GM12872 (cell line): ENCODE measurements around the gene COG3.

Experiments used
- CTCF ChIP-seq: IDR thresholded peaks from 3 replicates; pipeline ENCODE4 v1.5.1; 2011; ENCODE audit warnings: low read depth, mild to moderate bottlenecking, low read length, moderate library complexity; ENCODE audit not compliant: insufficient read depth

Gene COG3

DNA sequence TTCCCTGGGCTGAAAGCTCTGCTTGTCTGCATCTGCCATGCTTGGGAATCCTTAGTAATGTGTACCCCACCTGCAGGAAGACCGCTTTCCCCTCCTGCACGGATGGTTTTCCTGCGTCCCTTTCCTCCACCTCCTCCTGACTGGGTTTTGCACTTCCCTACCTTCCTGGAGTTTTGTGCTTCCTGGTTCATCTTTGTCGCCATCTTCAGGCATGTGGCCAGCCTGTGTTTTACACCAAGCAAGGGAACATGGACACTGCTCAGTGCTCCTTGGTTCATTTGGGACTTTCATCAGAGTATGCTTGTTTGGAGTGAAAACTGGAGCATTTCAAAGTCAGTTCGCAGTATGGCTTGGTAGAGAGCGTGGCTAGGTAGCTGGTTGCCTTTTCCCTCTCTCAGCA, 120.1 kb downstream of the COG3 start:
- no peak for TF ChIP-seq CTCF
